Measurements from ENCODE around the gene PLXNB2. TPM values are rescaled to one million over a fixed set of nuclear protein-coding genes. Genes with fewer than 3 reads are reported as not detected.

PLXNB2 gene
- total RNA-seq, 1 donor from 2014 or later: 287 TPM

GRCh38 chr22:50228366-50228765, 79.1 kb downstream of the PLXNB2 start:
- TF ChIP-seq CTCF (IDR thresholded peaks at IDR 0.05): no peak
- no peaks in the 10 kb centered on the region for H3K4me1 ChIP-seq
- no peak for DNase-seq (ENCODE audit: low spot score in 2 of 2)
- H3K27me3 ChIP-seq: no peaks in the 10 kb centered on the region
- H3K27ac ChIP-seq: no peak overlapping the region
- no peak overlapping the region for H3K4me3 ChIP-seq
- intact Hi-C loops (cut with DNase I): no loop called here
- no peaks in the 10 kb centered on the region for H3K9me3 ChIP-seq
- peaks cover 64 to 69% of the 10 kb centered on the region in 2 donors for H3K36me3 ChIP-seq

- intact Hi-C loops (cut with DNase I): no loop called here
- peaks cover 69 to 70% of the 10 kb centered on the region in 2 donors for H3K36me3 ChIP-seq
These were observed 79.7 kb downstream of the PLXNB2 start for GRCh38 chr22:50227579-50228215.

GRCh38 chr22:50226875-50227165, 80.6 kb downstream of the PLXNB2 start:
- intact Hi-C loops (cut with DNase I): no loop called here
- Histone ChIP-seq H3K36me3 (peaks cover 78% of the 10 kb centered on the region in 2 donors), H3K4me3 (no peak overlapping the region), H3K27ac (no peak overlapping the region), H3K4me1 (no peaks in the 10 kb centered on the region), H3K27me3 (no peaks in the 10 kb centered on the region), H3K9me3 (no peaks in the 10 kb centered on the region)
- no peak for TF ChIP-seq CTCF (IDR thresholded peaks at IDR 0.05)
- no peak for DNase-seq (ENCODE audit: low spot score in 2 of 2)

More at GRCh38 chr22:50227579-50228215, 79.7 kb downstream of the PLXNB2 start:
- H3K27me3 ChIP-seq: no peaks in the 10 kb centered on the region
- no peak for TF ChIP-seq CTCF (IDR thresholded peaks at IDR 0.05)
- H3K27ac ChIP-seq: no peak overlapping the region
- H3K4me1 ChIP-seq: no peaks in the 10 kb centered on the region
- no peak for DNase-seq (ENCODE audit: low spot score in 2 of 2)
- H3K9me3 ChIP-seq: no peaks in the 10 kb centered on the region
- H3K4me3 ChIP-seq: no peak overlapping the region

- Histone ChIP-seq H3K27ac (no peak overlapping the region), H3K9me3 (no peaks in the 10 kb centered on the region), H3K27me3 (no peaks in the 10 kb centered on the region), H3K36me3 (peaks cover 80 to 83% of the 10 kb centered on the region in 2 donors), H3K4me3 (no peak overlapping the region), H3K4me1 (no peaks in the 10 kb centered on the region)
- DNase-seq (ENCODE audit: low spot score in 2 of 2): no peak
- no peak for TF ChIP-seq CTCF (IDR thresholded peaks at IDR 0.05)
- intact Hi-C loops (cut with DNase I): no loop called here
These were observed 81.2 kb downstream of the PLXNB2 start for GRCh38 chr22:50226063-50226874.

- no peak for DNase-seq (ENCODE audit: low spot score in 2 of 2)
- intact Hi-C loops (cut with DNase I): no loop called here
These were observed 82.1 kb downstream of the PLXNB2 start for GRCh38 chr22:50225200-50225969.

More at GRCh38 chr22:50225200-50225969, 82.1 kb downstream of the PLXNB2 start:
- Histone ChIP-seq H3K36me3 (peaks cover 89 to 92% of the 10 kb centered on the region in 2 donors), H3K4me1 (no peaks in the 10 kb centered on the region), H3K4me3 (no peak overlapping the region), H3K9me3 (no peaks in the 10 kb centered on the region), H3K27ac (no peak overlapping the region), H3K27me3 (no peaks in the 10 kb centered on the region)
- TF ChIP-seq CTCF (IDR thresholded peaks at IDR 0.05): no peak

Other genes starting within 250 kb of the PLXNB2 start
- gene TTLL8, start 249.3 kb downstream of the PLXNB2 start, total RNA-seq: not detected
- 0.32 TPM for gene MLC1, start 222.2 kb downstream of the PLXNB2 start, total RNA-seq
- gene MOV10L1, start 217.6 kb downstream of the PLXNB2 start, total RNA-seq: not detected
- 0.32 TPM for gene PANX2, start 136.9 kb downstream of the PLXNB2 start, total RNA-seq
- 91.4 TPM for gene TRABD, start 121.7 kb downstream of the PLXNB2 start, total RNA-seq
- 41.7 TPM for gene SELENOO, start 106.6 kb downstream of the PLXNB2 start, total RNA-seq
- gene TUBGCP6, start 62.6 kb downstream of the PLXNB2 start, total RNA-seq: 58.1 TPM
- 73.2 TPM for gene HDAC10, start 56.4 kb downstream of the PLXNB2 start, total RNA-seq
- gene MAPK12, start 46.0 kb downstream of the PLXNB2 start, total RNA-seq: 29.4 TPM
- gene MAPK11, start 37.3 kb downstream of the PLXNB2 start, total RNA-seq: 117 TPM
- 1.4 TPM for gene DENND6B, start 19.4 kb upstream of the PLXNB2 start, total RNA-seq
- gene PPP6R2, start 35.7 kb upstream of the PLXNB2 start, total RNA-seq: 55.5 TPM
- gene SBF1, start 167.4 kb upstream of the PLXNB2 start, total RNA-seq: 98.8 TPM
- gene ADM2, start 173.9 kb upstream of the PLXNB2 start, total RNA-seq: not detected
- not detected for gene MIOX, start 179.2 kb upstream of the PLXNB2 start, total RNA-seq
- gene LMF2, start 200.1 kb upstream of the PLXNB2 start, total RNA-seq: 119 TPM
- gene NCAPH2, start 200.6 kb upstream of the PLXNB2 start, total RNA-seq: 41.7 TPM
- gene SCO2, start 218.0 kb upstream of the PLXNB2 start, total RNA-seq: not detected
- gene TYMP, start 222.4 kb upstream of the PLXNB2 start, total RNA-seq: 150 TPM
- not detected for gene KLHDC7B, start 238.3 kb upstream of the PLXNB2 start, total RNA-seq